GM23338 (cell line): ENCODE measurements around the gene FRMPD1. TPM values are rescaled to one million over a fixed set of nuclear protein-coding genes. Genes with fewer than 3 reads are reported as not detected.
A peak's percentile ranks its signal among the peaks of the same experiment; 100 is the strongest.

Experiments used
- ATAC-seq: fragments of 200-7000 bp; cut with Tn5 transposase; 3 replicates; pipeline ENCODE4 v1.9.1; 2020
- DNase-seq: peaks from one replicate; pipeline ENCODE4 v3.0.0-alpha.2; 2015; ENCODE audit warnings: low spot score
- H2AFZ ChIP-seq: fragments of 200-600 bp; sonication (generic); 2 replicates; pipeline ENCODE4 v1.8.0; 2016; ENCODE audit warnings: antibody characterized with exemption, mild to moderate bottlenecking, moderate library complexity
- H3F3A ChIP-seq: fragments of 200-600 bp; sonication (generic); replicated peaks from 2 replicates; pipeline ENCODE4 v1.8.0; 2017; ENCODE audit warnings: antibody characterized with exemption, mixed run types, low read depth
- H3K27ac ChIP-seq: fragments of 200-600 bp; sonication (generic); 2 replicates; pipeline ENCODE4 v1.6.1; 2016; ENCODE audit warnings: low read depth
- H3K27me3 ChIP-seq: fragments of 200-600 bp; sonication (generic); 2 replicates; pipeline ENCODE4 v1.8.0; 2016; ENCODE audit warnings: mild to moderate bottlenecking, mixed run types, moderate library complexity; ENCODE audit not compliant: insufficient read depth
- H3K36me3 ChIP-seq: fragments of 200-600 bp; sonication (generic); 2 replicates; pipeline ENCODE4 v1.8.0; 2016; ENCODE audit warnings: mild to moderate bottlenecking; ENCODE audit not compliant: insufficient read depth
- H3K4me1 ChIP-seq: fragments of 200-600 bp; sonication (generic); 2 replicates; pipeline ENCODE4 v1.8.0; 2016; ENCODE audit warnings: mild to moderate bottlenecking, moderate library complexity; ENCODE audit not compliant: insufficient read depth
- H3K4me2 ChIP-seq: fragments of 200-600 bp; sonication (generic); 2 replicates; pipeline ENCODE4 v1.7.1; 2017; ENCODE audit warnings: mixed run types
- H3K4me3 ChIP-seq: fragments of 200-600 bp; sonication (generic); 2 replicates; pipeline ENCODE4 v1.6.1; 2016; ENCODE audit warnings: mixed run types
- H3K79me2 ChIP-seq: fragments of 200-600 bp; sonication (generic); replicated peaks from 2 replicates; pipeline ENCODE4 v1.8.0; 2017; ENCODE audit warnings: mild to moderate bottlenecking; ENCODE audit not compliant: insufficient read depth
- H3K9me2 ChIP-seq: fragments of 200-600 bp; sonication (generic); 2 replicates; pipeline ENCODE4 v1.8.0; 2017; ENCODE audit not compliant: insufficient read depth
- H4K20me1 ChIP-seq: fragments of 200-600 bp; sonication (generic); replicated peaks from 2 replicates; pipeline ENCODE4 v1.8.0; 2017; ENCODE audit warnings: mild to moderate bottlenecking; ENCODE audit not compliant: insufficient read depth
- H3K27ac Mint-ChIP-seq: 2 replicates; pipeline ENCODE4 v1.8.0; 2020; ENCODE audit warnings: inconsistent platforms, mild to moderate bottlenecking, moderate library complexity, mixed read lengths
- H3K27me3 Mint-ChIP-seq: 3 replicates; pipeline ENCODE4 v1.8.0; 2022; ENCODE audit warnings: low read depth, mild to moderate bottlenecking, moderate library complexity, mixed read lengths, inconsistent platforms; ENCODE audit not compliant: insufficient read depth, poor library complexity
- H3K36me3 Mint-ChIP-seq: 3 replicates; pipeline ENCODE4 v1.8.0; 2021; ENCODE audit warnings: low read depth, mild to moderate bottlenecking, inconsistent platforms, moderate library complexity, mixed read lengths
- H3K4me1 Mint-ChIP-seq: 3 replicates; pipeline ENCODE4 v1.8.0; 2020; ENCODE audit warnings: mild to moderate bottlenecking, inconsistent platforms, mixed read lengths
- H3K4me3 Mint-ChIP-seq: 3 replicates; pipeline ENCODE4 v1.8.0; 2021; ENCODE audit warnings: moderate library complexity, mild to moderate bottlenecking, inconsistent platforms, mixed read lengths
- H3K9me3 Mint-ChIP-seq: 3 replicates; pipeline ENCODE4 v1.8.0; 2020; ENCODE audit warnings: moderate library complexity, mild to moderate bottlenecking, inconsistent platforms, mixed read lengths
- CREB1 ChIP-seq: fragments of 250-450 bp; sonication (Bioruptor Pico); IDR thresholded peaks from 2 replicates; pipeline ENCODE4 v1.5.0; 2020; ENCODE audit warnings: low read depth, mild to moderate bottlenecking, moderate library complexity
- CTCF ChIP-seq, 2 experiments: fragments of 200-600 bp in 1 of 2; sonication (generic) in 1 of 2; conservative IDR thresholded peaks; 2 replicates each; pipeline versions ENCODE4 v1.5.1 to v1.6.1; 2016 to 2017; ENCODE audit warnings: antibody characterized with exemption in 2 of 2, low read depth in 2 of 2, mild to moderate bottlenecking in 2 of 2, moderate library complexity in 1 of 2
- ETS1 ChIP-seq: IDR thresholded peaks from 2 replicates; pipeline ENCODE4 v1.6.1; 2016; ENCODE audit warnings: antibody characterized with exemption
- EZH2 ChIP-seq: fragments of 200-600 bp; sonication (generic); IDR thresholded peaks from one replicate; pipeline ENCODE4 v1.8.0; 2017; ENCODE audit warnings: antibody characterized with exemption, mild to moderate bottlenecking, low read depth; ENCODE audit not compliant: unreplicated experiment
- EZH2phosphoT487 ChIP-seq: fragments of 200-600 bp; sonication (generic); IDR thresholded peaks from one replicate; pipeline ENCODE4 v1.8.1; 2018; ENCODE audit warnings: antibody characterized with exemption; ENCODE audit not compliant: unreplicated experiment
- JUNB ChIP-seq: IDR thresholded peaks from one replicate; pipeline ENCODE4 v1.6.1; 2016; ENCODE audit warnings: antibody characterized with exemption; ENCODE audit not compliant: unreplicated experiment
- NANOG ChIP-seq: IDR thresholded peaks from 2 replicates; pipeline ENCODE4 v1.6.1; 2016; ENCODE audit warnings: antibody characterized with exemption, borderline replicate concordance
- POLR2AphosphoS5 ChIP-seq: IDR thresholded peaks from 2 replicates; pipeline ENCODE4 v1.6.1; 2016; ENCODE audit warnings: antibody characterized with exemption, low read depth
- REST ChIP-seq: IDR thresholded peaks from one replicate; pipeline ENCODE4 v1.6.1; 2018; ENCODE audit warnings: antibody characterized with exemption; ENCODE audit not compliant: unreplicated experiment
- STAT1 ChIP-seq: IDR thresholded peaks from one replicate; pipeline ENCODE4 v1.6.1; 2016; ENCODE audit warnings: antibody characterized with exemption; ENCODE audit not compliant: unreplicated experiment
- ZNF114 ChIP-seq: fragments of 250-450 bp; sonication (Bioruptor Pico); IDR thresholded peaks from 2 replicates; pipeline ENCODE4 v1.5.0; 2020; ENCODE audit warnings: mild to moderate bottlenecking, moderate library complexity
- ZNF331 ChIP-seq: fragments of 250-450 bp; sonication (Bioruptor Pico); IDR thresholded peaks from 2 replicates; pipeline ENCODE4 v1.5.0; 2020; ENCODE audit warnings: low read depth, mild to moderate bottlenecking, moderate library complexity
- polyA plus RNA-seq: library from polyadenylated mRNA; unstranded; fragments of >200 nt; fragmentation: Nextera tagmentation; extraction: Ambion mirVana; gene quantifications from 2 replicates; pipeline ENCODE4 v1.2.1, GENCODE V29; 2016
- total RNA-seq: library from RNA; depleted of rRNA; stranded (reverse); fragments of >200 nt; shearing (Covaris generic); gene quantifications from 2 replicates; pipeline ENCODE4 v1.2.3, GENCODE V29; 2014
- TF ChIP-seq, protein P1 (sequence below): fragments of 250-450 bp; sonication (Bioruptor Pico); IDR thresholded peaks from 2 replicates; pipeline ENCODE4 v1.5.0; 2020; ENCODE audit warnings: mild to moderate bottlenecking, moderate library complexity

The FRMPD1 gene
- total and polyA plus RNA-seq, 2 experiments from 2014 or later = 0.23 to 0.63 TPM

- Histone ChIP-seq H4K20me1 (no peaks in the 10 kb centered on the region), H3K4me3 (no peak overlapping the region), H3K9me2 (0 out of 2 replicates have a peak, but pooled peaks cover 2% of the 10 kb centered on the region), H2AFZ (peak overlapping the region; percentile 15; the same call in 1 of the 2 replicates), H3F3A (no peaks in the 10 kb centered on the region), H3K27me3 (no peaks in the 10 kb centered on the region), H3K27ac (no peak overlapping the region), H3K36me3 (no peaks in the 10 kb centered on the region), H3K79me2 (no peaks in the 10 kb centered on the region), H3K4me1 (no peaks in the 10 kb centered on the region), H3K4me2 (no peak overlapping the region)
- DNase-seq (peak; percentile 37), ATAC-seq (peak; percentile 77)
- Mint-ChIP-seq H3K27me3 (no peaks in the 10 kb centered on the region), H3K36me3 (no peaks in the 10 kb centered on the region), H3K4me1 (peaks cover 4% of the 10 kb centered on the region; the same call in 2 of the 3 replicates), H3K9me3 (no peaks in the 10 kb centered on the region), H3K4me3 (no peak overlapping the region), H3K27ac (no peak overlapping the region)
- TF ChIP-seq ZNF114 (CRISPR knock-in tag) (no peak), REST (no peak), CTCF (conservative IDR thresholded peaks at IDR 0.05; ENCODE audit: low read depth in 2 of 2) (no peak), EZH2phosphoT487 (no peak), ETS1 (no peak), NANOG (no peak), EZH2 (no peak), JUNB (no peak), POLR2AphosphoS5 (no peak), ZNF331 (CRISPR knock-in tag) (no peak), CREB1 (CRISPR knock-in tag) (no peak), STAT1 (no peak)
- TF ChIP-seq, protein P1, sequence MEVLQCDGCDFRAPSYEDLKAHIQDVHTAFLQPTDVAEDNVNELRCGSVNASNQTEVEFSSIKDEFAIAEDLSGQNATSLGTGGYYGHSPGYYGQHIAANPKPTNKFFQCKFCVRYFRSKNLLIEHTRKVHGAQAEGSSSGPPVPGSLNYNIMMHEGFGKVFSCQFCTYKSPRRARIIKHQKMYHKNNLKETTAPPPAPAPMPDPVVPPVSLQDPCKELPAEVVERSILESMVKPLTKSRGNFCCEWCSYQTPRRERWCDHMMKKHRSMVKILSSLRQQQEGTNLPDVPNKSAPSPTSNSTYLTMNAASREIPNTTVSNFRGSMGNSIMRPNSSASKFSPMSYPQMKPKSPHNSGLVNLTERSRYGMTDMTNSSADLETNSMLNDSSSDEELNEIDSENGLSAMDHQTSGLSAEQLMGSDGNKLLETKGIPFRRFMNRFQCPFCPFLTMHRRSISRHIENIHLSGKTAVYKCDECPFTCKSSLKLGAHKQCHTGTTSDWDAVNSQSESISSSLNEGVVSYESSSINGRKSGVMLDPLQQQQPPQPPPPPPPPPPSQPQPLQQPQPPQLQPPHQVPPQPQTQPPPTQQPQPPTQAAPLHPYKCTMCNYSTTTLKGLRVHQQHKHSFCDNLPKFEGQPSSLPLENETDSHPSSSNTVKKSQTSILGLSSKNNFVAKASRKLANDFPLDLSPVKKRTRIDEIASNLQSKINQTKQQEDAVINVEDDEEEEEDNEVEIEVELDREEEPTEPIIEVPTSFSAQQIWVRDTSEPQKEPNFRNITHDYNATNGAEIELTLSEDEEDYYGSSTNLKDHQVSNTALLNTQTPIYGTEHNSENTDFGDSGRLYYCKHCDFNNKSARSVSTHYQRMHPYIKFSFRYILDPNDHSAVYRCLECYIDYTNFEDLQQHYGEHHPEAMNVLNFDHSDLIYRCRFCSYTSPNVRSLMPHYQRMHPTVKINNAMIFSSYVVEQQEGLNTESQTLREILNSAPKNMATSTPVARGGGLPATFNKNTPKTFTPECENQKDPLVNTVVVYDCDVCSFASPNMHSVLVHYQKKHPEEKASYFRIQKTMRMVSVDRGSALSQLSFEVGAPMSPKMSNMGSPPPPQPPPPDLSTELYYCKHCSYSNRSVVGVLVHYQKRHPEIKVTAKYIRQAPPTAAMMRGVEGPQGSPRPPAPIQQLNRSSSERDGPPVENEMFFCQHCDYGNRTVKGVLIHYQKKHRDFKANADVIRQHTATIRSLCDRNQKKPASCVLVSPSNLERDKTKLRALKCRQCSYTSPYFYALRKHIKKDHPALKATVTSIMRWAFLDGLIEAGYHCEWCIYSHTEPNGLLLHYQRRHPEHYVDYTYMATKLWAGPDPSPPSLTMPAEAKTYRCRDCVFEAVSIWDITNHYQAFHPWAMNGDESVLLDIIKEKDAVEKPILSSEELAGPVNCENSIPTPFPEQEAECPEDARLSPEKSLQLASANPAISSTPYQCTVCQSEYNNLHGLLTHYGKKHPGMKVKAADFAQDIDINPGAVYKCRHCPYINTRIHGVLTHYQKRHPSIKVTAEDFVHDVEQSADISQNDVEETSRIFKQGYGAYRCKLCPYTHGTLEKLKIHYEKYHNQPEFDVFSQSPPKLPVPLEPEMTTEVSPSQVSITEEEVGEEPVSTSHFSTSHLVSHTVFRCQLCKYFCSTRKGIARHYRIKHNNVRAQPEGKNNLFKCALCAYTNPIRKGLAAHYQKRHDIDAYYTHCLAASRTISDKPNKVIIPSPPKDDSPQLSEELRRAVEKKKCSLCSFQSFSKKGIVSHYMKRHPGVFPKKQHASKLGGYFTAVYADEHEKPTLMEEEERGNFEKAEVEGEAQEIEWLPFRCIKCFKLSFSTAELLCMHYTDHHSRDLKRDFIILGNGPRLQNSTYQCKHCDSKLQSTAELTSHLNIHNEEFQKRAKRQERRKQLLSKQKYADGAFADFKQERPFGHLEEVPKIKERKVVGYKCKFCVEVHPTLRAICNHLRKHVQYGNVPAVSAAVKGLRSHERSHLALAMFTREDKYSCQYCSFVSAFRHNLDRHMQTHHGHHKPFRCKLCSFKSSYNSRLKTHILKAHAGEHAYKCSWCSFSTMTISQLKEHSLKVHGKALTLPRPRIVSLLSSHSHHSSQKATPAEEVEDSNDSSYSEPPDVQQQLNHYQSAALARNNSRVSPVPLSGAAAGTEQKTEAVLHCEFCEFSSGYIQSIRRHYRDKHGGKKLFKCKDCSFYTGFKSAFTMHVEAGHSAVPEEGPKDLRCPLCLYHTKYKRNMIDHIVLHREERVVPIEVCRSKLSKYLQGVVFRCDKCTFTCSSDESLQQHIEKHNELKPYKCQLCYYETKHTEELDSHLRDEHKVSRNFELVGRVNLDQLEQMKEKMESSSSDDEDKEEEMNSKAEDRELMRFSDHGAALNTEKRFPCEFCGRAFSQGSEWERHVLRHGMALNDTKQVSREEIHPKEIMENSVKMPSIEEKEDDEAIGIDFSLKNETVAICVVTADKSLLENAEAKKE (CRISPR knock-in tag) = no peak
These were observed 42.0 kb downstream of the FRMPD1 start for GRCh38 chr9:37692622-37693221.
